DOHH2 (cell line): ENCODE data around the gene SULF2.

Experiments used
- H3F3A ChIP-seq: fragments of 200-600 bp; sonication (generic), shearing (Covaris generic); 2 replicates; pipeline ENCODE4 v1.6.0; 2016; ENCODE audit warnings: antibody characterized with exemption, mild to moderate bottlenecking; ENCODE audit not compliant: control insufficient read depth, insufficient read depth
- H3K27ac ChIP-seq: fragments of 200-600 bp; sonication (generic); 2 replicates; pipeline ENCODE4 v1.5.1; 2014; ENCODE audit warnings: low read depth, mild to moderate bottlenecking, low read length, moderate library complexity
- H3K27me3 ChIP-seq: fragments of 200-600 bp; sonication (generic); 2 replicates; pipeline ENCODE4 v1.6.1; 2014; ENCODE audit warnings: mild to moderate bottlenecking, low read length, mixed read lengths; ENCODE audit not compliant: control insufficient read depth
- H3K36me3 ChIP-seq: fragments of 200-600 bp; sonication (generic); 2 replicates; pipeline ENCODE4 v1.6.1; 2014; ENCODE audit warnings: mild to moderate bottlenecking, low read length, moderate library complexity, mixed read lengths; ENCODE audit not compliant: control insufficient read depth
- H3K4me1 ChIP-seq: fragments of 200-600 bp; sonication (generic); 2 replicates; pipeline ENCODE4 v1.6.1; 2014; ENCODE audit warnings: mild to moderate bottlenecking, low read length, mixed read lengths; ENCODE audit not compliant: control insufficient read depth
- H3K4me2 ChIP-seq: fragments of 200-600 bp; sonication (generic); 2 replicates; pipeline ENCODE4 v1.6.0; 2014; ENCODE audit warnings: mild to moderate bottlenecking, low read length, moderate library complexity
- H3K4me3 ChIP-seq: fragments of 200-600 bp; sonication (generic); 2 replicates; pipeline ENCODE4 v1.5.1; 2014; ENCODE audit warnings: mild to moderate bottlenecking, low read length, mixed read lengths
- H3K79me2 ChIP-seq: fragments of 200-600 bp; sonication (generic); 2 replicates; pipeline ENCODE4 v1.6.1; 2014; ENCODE audit warnings: mild to moderate bottlenecking, low read length, mixed read lengths; ENCODE audit not compliant: control insufficient read depth
- H3K9me2 ChIP-seq: fragments of 200-600 bp; sonication (generic); replicated peaks from 2 replicates; pipeline ENCODE4 v1.6.1; 2014; ENCODE audit warnings: mild to moderate bottlenecking, low read length, mixed read lengths; ENCODE audit not compliant: control insufficient read depth
- H3K9me3 ChIP-seq: fragments of 200-600 bp; sonication (generic); 2 replicates; pipeline ENCODE4 v1.6.1; 2014; ENCODE audit warnings: antibody characterized with exemption, low read length, mixed read lengths; ENCODE audit not compliant: control insufficient read depth, insufficient read depth
- H4K20me1 ChIP-seq: fragments of 200-600 bp; sonication (generic); 2 replicates; pipeline ENCODE4 v1.6.0; 2014; ENCODE audit warnings: low read depth, mild to moderate bottlenecking, antibody characterized with exemption, low read length, moderate library complexity; ENCODE audit not compliant: control insufficient read depth, insufficient read depth
- EZH2phosphoT487 ChIP-seq: fragments of 200-600 bp; sonication (generic); IDR thresholded peaks from 2 replicates; pipeline ENCODE4 v1.6.1; 2017; ENCODE audit warnings: borderline replicate concordance, mild to moderate bottlenecking, antibody characterized with exemption, low read length, moderate library complexity, mixed read lengths
- TF ChIP-seq, protein P1 (sequence below): fragments of 200-600 bp; sonication (generic); IDR thresholded peaks from one replicate; pipeline ENCODE4 v1.5.1; 2014; ENCODE audit warnings: antibody characterized with exemption, mild to moderate bottlenecking, low read depth, low read length; ENCODE audit not compliant: poor library complexity, severe bottlenecking

SULF2 gene

GRCh38 chr20:47645632-47646031 lies 139.6 kb downstream of the SULF2 start:
- Histone ChIP-seq H3K9me3 (no peaks in the 10 kb centered on the region), H3F3A (peaks cover 23% of the 10 kb centered on the region), H4K20me1 (peaks cover 9% of the 10 kb centered on the region; the same call in 1 of the 2 replicates), H3K36me3 (peaks cover 96% of the 10 kb centered on the region), H3K4me2 (no peak overlapping the region), H3K27me3 (no peaks in the 10 kb centered on the region), H3K9me2 (no peaks in the 10 kb centered on the region), H3K79me2 (peaks cover 33% of the 10 kb centered on the region), H3K4me1 (no peaks in the 10 kb centered on the region), H3K27ac (no peak overlapping the region), H3K4me3 (no peak overlapping the region)
- TF ChIP-seq, protein P1, sequence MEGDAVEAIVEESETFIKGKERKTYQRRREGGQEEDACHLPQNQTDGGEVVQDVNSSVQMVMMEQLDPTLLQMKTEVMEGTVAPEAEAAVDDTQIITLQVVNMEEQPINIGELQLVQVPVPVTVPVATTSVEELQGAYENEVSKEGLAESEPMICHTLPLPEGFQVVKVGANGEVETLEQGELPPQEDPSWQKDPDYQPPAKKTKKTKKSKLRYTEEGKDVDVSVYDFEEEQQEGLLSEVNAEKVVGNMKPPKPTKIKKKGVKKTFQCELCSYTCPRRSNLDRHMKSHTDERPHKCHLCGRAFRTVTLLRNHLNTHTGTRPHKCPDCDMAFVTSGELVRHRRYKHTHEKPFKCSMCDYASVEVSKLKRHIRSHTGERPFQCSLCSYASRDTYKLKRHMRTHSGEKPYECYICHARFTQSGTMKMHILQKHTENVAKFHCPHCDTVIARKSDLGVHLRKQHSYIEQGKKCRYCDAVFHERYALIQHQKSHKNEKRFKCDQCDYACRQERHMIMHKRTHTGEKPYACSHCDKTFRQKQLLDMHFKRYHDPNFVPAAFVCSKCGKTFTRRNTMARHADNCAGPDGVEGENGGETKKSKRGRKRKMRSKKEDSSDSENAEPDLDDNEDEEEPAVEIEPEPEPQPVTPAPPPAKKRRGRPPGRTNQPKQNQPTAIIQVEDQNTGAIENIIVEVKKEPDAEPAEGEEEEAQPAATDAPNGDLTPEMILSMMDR, result no peak
- TF ChIP-seq EZH2phosphoT487, result no peak

GRCh38 chr20:47642624-47643023 lies 142.7 kb downstream of the SULF2 start:
- Histone ChIP-seq H3K9me3 (no peaks in the 10 kb centered on the region), H3K4me1 (no peaks in the 10 kb centered on the region), H3K9me2 (no peaks in the 10 kb centered on the region), H3K4me3 (no peak overlapping the region), H3K79me2 (peaks cover 41% of the 10 kb centered on the region), H3K36me3 (peaks cover 96% of the 10 kb centered on the region), H4K20me1 (peaks cover 9% of the 10 kb centered on the region; the same call in 1 of the 2 replicates), H3K27ac (no peak overlapping the region), H3K27me3 (no peaks in the 10 kb centered on the region), H3F3A (peaks cover 38% of the 10 kb centered on the region), H3K4me2 (no peak overlapping the region)
- TF ChIP-seq, protein P1, result no peak
- no peak for TF ChIP-seq EZH2phosphoT487

DNA sequence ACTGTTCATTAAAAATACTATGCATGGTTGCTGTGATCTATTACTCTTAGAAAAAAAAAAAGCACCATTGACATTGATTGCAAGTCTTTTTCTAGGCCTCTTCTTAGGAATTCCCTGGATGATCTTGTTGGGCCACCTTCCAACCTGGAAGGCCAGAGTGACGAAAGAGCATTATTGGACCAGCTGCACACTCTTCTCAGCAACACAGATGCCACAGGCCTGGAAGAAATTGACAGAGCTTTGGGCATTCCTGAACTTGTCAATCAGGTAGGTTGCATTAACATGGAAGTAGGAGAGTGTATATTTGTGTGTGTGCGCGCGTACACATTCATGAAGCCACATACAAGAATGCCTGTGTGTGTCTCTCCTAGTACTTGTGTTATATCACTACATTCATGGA lies 143.2 kb downstream of the SULF2 start:
- Histone ChIP-seq H3K79me2 (peaks cover 44% of the 10 kb centered on the region), H3K9me2 (no peaks in the 10 kb centered on the region), H3K9me3 (no peaks in the 10 kb centered on the region), H3K36me3 (peaks cover 96% of the 10 kb centered on the region), H3K4me3 (no peak overlapping the region), H3K4me1 (no peaks in the 10 kb centered on the region), H3F3A (peaks cover 39% of the 10 kb centered on the region), H3K27ac (no peak overlapping the region), H3K4me2 (no peak overlapping the region), H3K27me3 (no peaks in the 10 kb centered on the region), H4K20me1 (peaks cover 9% of the 10 kb centered on the region; the same call in 1 of the 2 replicates)
- no peak for TF ChIP-seq EZH2phosphoT487

GRCh38 chr20:47638851-47639250 lies 146.4 kb downstream of the SULF2 start:
- Histone ChIP-seq H3K27ac (no peak overlapping the region), H3K9me3 (no peaks in the 10 kb centered on the region), H3K4me3 (no peak overlapping the region), H3K9me2 (no peaks in the 10 kb centered on the region), H3K36me3 (peaks cover 96% of the 10 kb centered on the region), H3K79me2 (peaks cover 50% of the 10 kb centered on the region), H3K4me1 (no peaks in the 10 kb centered on the region), H3F3A (peaks cover 61% of the 10 kb centered on the region), H4K20me1 (peaks cover 9% of the 10 kb centered on the region; the same call in 1 of the 2 replicates), H3K4me2 (no peak overlapping the region), H3K27me3 (no peaks in the 10 kb centered on the region)
- TF ChIP-seq, protein P1, result no peak
- TF ChIP-seq EZH2phosphoT487, result no peak
